ENCODE measurements around the gene PRDM16. TPM values are rescaled to one million over a fixed set of nuclear protein-coding genes. Genes with fewer than 3 reads are reported as not detected.

Gene PRDM16
- total RNA-seq, 2 experiments from 2014 or later = 0.18 to 0.21 TPM

- ChIA-PET CTCF (no interaction called here), POLR2A (no interaction called here)
- no peak for DNase-seq
- H3K4me1 Mint-ChIP-seq (ENCODE audit: low read depth) = no peaks in the 10 kb centered on the region
- no peaks in the 10 kb centered on the region for H3K27me3 Mint-ChIP-seq (ENCODE audit: low read depth)
- no peak for ATAC-seq
- H3K4me3 Mint-ChIP-seq = no peak overlapping the region
- H3K9me3 Mint-ChIP-seq (ENCODE audit: insufficient read depth) = peaks cover 5% of the 10 kb centered on the region
- H3K36me3 Mint-ChIP-seq (ENCODE audit: low read depth) = no peaks in the 10 kb centered on the region
- H3K27ac Mint-ChIP-seq = no peak overlapping the region
Measured at GRCh38 chr1:3346478-3346877, 277.5 kb downstream of the PRDM16 start.

- no peaks in the 10 kb centered on the region for H3K27me3 Mint-ChIP-seq (ENCODE audit: low read depth)
- DNase-seq = no peak
- H3K4me1 Mint-ChIP-seq (ENCODE audit: low read depth) = no peaks in the 10 kb centered on the region
- H3K27ac Mint-ChIP-seq = no peak overlapping the region
- H3K4me3 Mint-ChIP-seq = no peak overlapping the region
- H3K9me3 Mint-ChIP-seq (ENCODE audit: insufficient read depth) = peaks cover 5% of the 10 kb centered on the region
- ChIA-PET CTCF (no interaction called here), POLR2A (no interaction called here)
- H3K36me3 Mint-ChIP-seq (ENCODE audit: low read depth) = no peaks in the 10 kb centered on the region
- ATAC-seq = no peak
Measured at GRCh38 chr1:3347257-3348020, 278.4 kb downstream of the PRDM16 start.

GRCh38 chr1:3348196-3348865 is 279.3 kb downstream of the PRDM16 start:
- POLR2A ChIA-PET = no interaction called here
- ATAC-seq (no peak), DNase-seq (no peak)
- Mint-ChIP-seq H3K9me3 (ENCODE audit: insufficient read depth) (peaks cover 5% of the 10 kb centered on the region), H3K36me3 (ENCODE audit: low read depth) (no peaks in the 10 kb centered on the region), H3K27me3 (ENCODE audit: low read depth) (no peaks in the 10 kb centered on the region), H3K4me1 (ENCODE audit: low read depth) (no peaks in the 10 kb centered on the region), H3K4me3 (no peak overlapping the region), H3K27ac (no peak overlapping the region)
- CTCF ChIA-PET = no interaction called here

- Mint-ChIP-seq H3K27me3 (ENCODE audit: low read depth) (no peaks in the 10 kb centered on the region), H3K4me1 (ENCODE audit: low read depth) (no peaks in the 10 kb centered on the region), H3K36me3 (ENCODE audit: low read depth) (no peaks in the 10 kb centered on the region), H3K9me3 (ENCODE audit: insufficient read depth) (peaks cover 3% of the 10 kb centered on the region), H3K27ac (no peak overlapping the region), H3K4me3 (no peak overlapping the region)
- DNase-seq (no peak), ATAC-seq (no peak)
- CTCF ChIA-PET = no interaction called here
- POLR2A ChIA-PET = no interaction called here
Measured at GRCh38 chr1:3349161-3349967, 280.4 kb downstream of the PRDM16 start.

DNA sequence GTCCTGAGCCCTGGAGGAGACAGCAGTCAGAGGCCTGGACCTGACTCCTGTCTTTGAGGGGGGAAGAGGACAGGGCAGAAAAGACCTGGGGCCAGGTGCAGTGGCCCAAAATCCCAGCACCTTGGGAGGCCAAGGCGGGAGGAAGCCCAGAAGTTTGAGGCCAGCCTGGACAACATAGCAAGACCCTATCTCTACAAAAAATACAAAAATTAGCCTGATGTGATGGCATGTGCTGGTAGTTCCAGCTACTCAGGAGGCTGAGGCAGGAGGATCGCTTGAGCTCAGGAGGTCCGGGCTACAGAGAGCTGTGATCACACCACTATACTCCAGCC is 280.9 kb downstream of the PRDM16 start:
- ChIA-PET POLR2A (no interaction called here), CTCF (no interaction called here)
- H3K4me1 Mint-ChIP-seq (ENCODE audit: low read depth) = no peaks in the 10 kb centered on the region
- no peaks in the 10 kb centered on the region for H3K9me3 Mint-ChIP-seq (ENCODE audit: insufficient read depth)
- H3K36me3 Mint-ChIP-seq (ENCODE audit: low read depth) = no peaks in the 10 kb centered on the region
- H3K27me3 Mint-ChIP-seq (ENCODE audit: low read depth) = no peaks in the 10 kb centered on the region
- DNase-seq = no peak
- ATAC-seq = no peak
- no peak overlapping the region for H3K4me3 Mint-ChIP-seq
- no peak overlapping the region for H3K27ac Mint-ChIP-seq

- Mint-ChIP-seq H3K4me1 (ENCODE audit: low read depth) (no peaks in the 10 kb centered on the region), H3K27ac (no peak overlapping the region), H3K36me3 (ENCODE audit: low read depth) (no peaks in the 10 kb centered on the region), H3K27me3 (ENCODE audit: low read depth) (no peaks in the 10 kb centered on the region), H3K4me3 (no peak overlapping the region), H3K9me3 (ENCODE audit: insufficient read depth) (no peaks in the 10 kb centered on the region)
- POLR2A ChIA-PET = no interaction called here
- CTCF ChIA-PET = no interaction called here
- DNase-seq (no peak), ATAC-seq (no peak)
Measured at GRCh38 chr1:3350506-3351261, 281.7 kb downstream of the PRDM16 start.

GRCh38 chr1:3351449-3352298 is 282.7 kb downstream of the PRDM16 start:
- ChIA-PET CTCF (no interaction called here), POLR2A (no interaction called here)
- no peaks in the 10 kb centered on the region for H3K9me3 Mint-ChIP-seq (ENCODE audit: insufficient read depth)
- H3K27ac Mint-ChIP-seq = no peak overlapping the region
- H3K36me3 Mint-ChIP-seq (ENCODE audit: low read depth) = no peaks in the 10 kb centered on the region
- H3K27me3 Mint-ChIP-seq (ENCODE audit: low read depth) = no peaks in the 10 kb centered on the region
- DNase-seq = no peak
- no peak for ATAC-seq
- H3K4me3 Mint-ChIP-seq = no peak overlapping the region
- no peaks in the 10 kb centered on the region for H3K4me1 Mint-ChIP-seq (ENCODE audit: low read depth)

GRCh38 chr1:3352299-3352951 is 283.4 kb downstream of the PRDM16 start:
- Mint-ChIP-seq H3K27ac (no peak overlapping the region), H3K9me3 (ENCODE audit: insufficient read depth) (no peaks in the 10 kb centered on the region), H3K36me3 (ENCODE audit: low read depth) (no peaks in the 10 kb centered on the region), H3K4me1 (ENCODE audit: low read depth) (no peaks in the 10 kb centered on the region), H3K4me3 (no peak overlapping the region), H3K27me3 (ENCODE audit: low read depth) (no peaks in the 10 kb centered on the region)
- CTCF ChIA-PET = no interaction called here
- ATAC-seq (no peak), DNase-seq (no peak)
- POLR2A ChIA-PET = no interaction called here

DNA sequence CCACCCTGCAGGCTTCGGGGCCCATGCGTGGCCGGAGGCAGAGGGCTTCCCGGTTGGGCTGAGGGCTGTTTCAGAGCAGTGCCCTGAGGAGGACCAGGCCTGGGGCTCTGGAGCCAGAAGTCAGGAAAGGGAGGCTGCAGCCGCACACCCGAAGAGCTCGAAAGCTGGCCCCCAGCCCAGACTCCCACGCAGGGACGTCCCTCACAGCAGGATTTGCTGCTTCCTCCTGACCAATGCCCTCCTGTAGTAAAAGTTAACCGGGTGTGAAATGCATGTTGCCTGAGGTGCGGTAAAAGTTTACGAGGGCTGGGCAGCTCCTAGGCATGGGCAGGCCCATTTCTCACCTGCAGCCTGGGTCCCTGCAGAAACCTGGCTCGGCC is 283.9 kb downstream of the PRDM16 start:
- ATAC-seq (no peak), DNase-seq (no peak)
- ChIA-PET CTCF (no interaction called here), POLR2A (no interaction called here)
- Mint-ChIP-seq H3K4me3 (no peak overlapping the region), H3K9me3 (ENCODE audit: insufficient read depth) (no peaks in the 10 kb centered on the region), H3K4me1 (ENCODE audit: low read depth) (no peaks in the 10 kb centered on the region), H3K27ac (no peak overlapping the region), H3K27me3 (ENCODE audit: low read depth) (no peaks in the 10 kb centered on the region), H3K36me3 (ENCODE audit: low read depth) (no peaks in the 10 kb centered on the region)

DNA sequence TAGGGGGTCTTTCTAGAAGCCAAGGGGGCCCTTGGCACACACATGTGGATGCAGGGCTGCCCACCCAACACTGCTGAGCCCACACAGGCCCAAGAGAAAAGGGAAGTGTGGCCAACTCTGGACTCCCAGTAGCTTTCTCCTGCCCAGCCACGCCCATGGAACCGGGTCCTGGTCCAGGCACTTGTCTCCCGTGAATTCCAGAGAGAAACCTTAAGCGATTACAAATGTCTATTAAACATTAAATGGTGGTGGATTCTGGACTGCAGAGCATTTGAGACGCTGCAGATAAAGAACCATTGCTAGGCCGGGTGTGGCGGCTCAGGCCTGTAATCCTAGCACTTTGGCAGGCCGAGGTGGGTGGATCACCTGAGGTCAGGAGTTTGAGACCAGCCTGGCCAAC is 284.9 kb downstream of the PRDM16 start:
- CTCF ChIA-PET = no interaction called here
- Mint-ChIP-seq H3K9me3 (ENCODE audit: insufficient read depth) (no peaks in the 10 kb centered on the region), H3K4me1 (ENCODE audit: low read depth) (no peaks in the 10 kb centered on the region), H3K27me3 (ENCODE audit: low read depth) (no peaks in the 10 kb centered on the region), H3K36me3 (ENCODE audit: low read depth) (no peaks in the 10 kb centered on the region), H3K27ac (no peak overlapping the region), H3K4me3 (no peak overlapping the region)
- ATAC-seq = no peak
- no peak for DNase-seq
- POLR2A ChIA-PET = no interaction called here

- POLR2A ChIA-PET = no interaction called here
- Mint-ChIP-seq H3K27ac (no peak overlapping the region), H3K9me3 (ENCODE audit: insufficient read depth) (no peaks in the 10 kb centered on the region)
Measured at GRCh38 chr1:3355089-3355488, 286.1 kb downstream of the PRDM16 start.

More at GRCh38 chr1:3355089-3355488, 286.1 kb downstream of the PRDM16 start:
- CTCF ChIA-PET = no interaction called here
- Mint-ChIP-seq H3K36me3 (ENCODE audit: low read depth) (no peaks in the 10 kb centered on the region), H3K4me3 (no peak overlapping the region), H3K27me3 (ENCODE audit: low read depth) (no peaks in the 10 kb centered on the region), H3K4me1 (ENCODE audit: low read depth) (no peaks in the 10 kb centered on the region)
- ATAC-seq (no peak), DNase-seq (no peak)

Measured in activated CD8-positive, alpha-beta T cell treated with anti-CD3 and anti-CD28 coated beads, Interleukin-2, amount 10 ng/mL, durations not matched to agents 7 days and 5 days (primary cell).